ENCODE results near the gene TRAPPC12.
"Not testable (repeated sequence)": the region's sequence is repeated elsewhere in the genome, so short reads cannot be mapped to it uniquely, and the experiment has no call there.

TRAPPC12 gene

GRCh38 chr2:3448441-3448911, 69.0 kb downstream of the TRAPPC12 start:
- H3K14ac ChIP-seq (ENCODE audit: low read length); H3K79me1 ChIP-seq (ENCODE audit: low read depth, low read length); H3K9ac ChIP-seq (ENCODE audit: low read depth, low read length, poor library complexity); H3K23ac ChIP-seq (ENCODE audit: low read depth, low read length, poor library complexity); H3K4me3 ChIP-seq (ENCODE audit: low read length in 2 of 2); H2BK120ac ChIP-seq (ENCODE audit: low read depth, low read length); H3K9me3 ChIP-seq (replicated peaks in 1 of 2; ENCODE audit: control insufficient read depth in 2 of 2, insufficient read depth in 1 of 2, low read depth in 1 of 2, low read length in 2 of 2); H3K27ac ChIP-seq (replicated peaks; ENCODE audit: low read length); DNase-seq (ENCODE audit: low spot score); H2BK15ac ChIP-seq (ENCODE audit: low read length); H3K4ac ChIP-seq (ENCODE audit: low read length); H3K18ac ChIP-seq (ENCODE audit: low read length); H2BK12ac ChIP-seq (ENCODE audit: low read length); H3K27me3 ChIP-seq (ENCODE audit: control insufficient read depth in 3 of 3, insufficient read depth in 3 of 3, low read depth in 1 of 3, low read length in 3 of 3); H4K91ac ChIP-seq (ENCODE audit: low read depth, low read length, poor library complexity); H4K8ac ChIP-seq (ENCODE audit: low read depth, low read length); H3K4me2 ChIP-seq (ENCODE audit: insufficient read depth, low read length, poor library complexity, severe bottlenecking); H2AFZ ChIP-seq (ENCODE audit: low read length); H2BK5ac ChIP-seq (ENCODE audit: low read length); H3K4me1 ChIP-seq (ENCODE audit: control insufficient read depth in 2 of 2, insufficient read depth in 1 of 2, low read depth in 1 of 2, low read length in 2 of 2); H2AK5ac ChIP-seq (ENCODE audit: low read depth, low read length): not testable (repeated sequence)
- WGBS, 2 donors (ENCODE audit: extremely low coverage in 2 of 2, insufficient read length in 2 of 2, insufficient replicate concordance in 1 of 2) = no CpG with 5 or more reads among the region's 35 CpGs
- H3K36me3 ChIP-seq (replicated peaks in 1 of 2; ENCODE audit: control insufficient read depth in 2 of 2, insufficient read depth in 2 of 2, low read length in 2 of 2) = peaks cover 20 to 88% of the 10 kb centered on the region in 2 donors

- H2BK5ac ChIP-seq (ENCODE audit: low read length) = no peak overlapping the region
- H2BK120ac ChIP-seq (ENCODE audit: low read depth, low read length) = no peak overlapping the region
- no peak overlapping the region for H3K9ac ChIP-seq (ENCODE audit: low read depth, low read length, poor library complexity)
- WGBS, 2 donors (ENCODE audit: extremely low coverage in 2 of 2, insufficient read length in 2 of 2, insufficient replicate concordance in 1 of 2) = no CpG with 5 or more reads among the region's 13 CpGs
- H2BK15ac ChIP-seq (ENCODE audit: low read length) = no peak overlapping the region
- no peak overlapping the region for H4K91ac ChIP-seq (ENCODE audit: low read depth, low read length, poor library complexity)
- no peak for DNase-seq (ENCODE audit: low spot score)
- H3K79me1 ChIP-seq (ENCODE audit: low read depth, low read length) = no peaks in the 10 kb centered on the region
- H2AFZ ChIP-seq (ENCODE audit: low read length) = no peak overlapping the region
- H3K18ac ChIP-seq (ENCODE audit: low read length) = no peak overlapping the region
- no peak overlapping the region for H4K8ac ChIP-seq (ENCODE audit: low read depth, low read length)
- H3K23ac ChIP-seq (ENCODE audit: low read depth, low read length, poor library complexity) = no peak overlapping the region
- H3K4ac ChIP-seq (ENCODE audit: low read length) = no peak overlapping the region
- H2BK12ac ChIP-seq (ENCODE audit: low read length) = no peak overlapping the region
- H3K27ac ChIP-seq (replicated peaks; ENCODE audit: low read length) = no peak overlapping the region
- H3K36me3 ChIP-seq (replicated peaks in 1 of 2; ENCODE audit: control insufficient read depth in 2 of 2, insufficient read depth in 2 of 2, low read length in 2 of 2) = peaks cover 14 to 84% of the 10 kb centered on the region in 2 donors
- H3K4me3 ChIP-seq (ENCODE audit: low read length in 2 of 2) = no peak overlapping the region
- peaks cover 0 to 10% of the 10 kb centered on the region in 2 donors for H3K4me1 ChIP-seq (ENCODE audit: control insufficient read depth in 2 of 2, insufficient read depth in 1 of 2, low read depth in 1 of 2, low read length in 2 of 2)
- H3K4me2 ChIP-seq (ENCODE audit: insufficient read depth, low read length, poor library complexity, severe bottlenecking) = no peak overlapping the region
- no peaks in the 10 kb centered on the region for H3K27me3 ChIP-seq (ENCODE audit: control insufficient read depth in 3 of 3, insufficient read depth in 3 of 3, low read depth in 1 of 3, low read length in 3 of 3)
- peaks cover 0 to 4% of the 10 kb centered on the region in 2 donors for H3K9me3 ChIP-seq (replicated peaks in 1 of 2; ENCODE audit: control insufficient read depth in 2 of 2, insufficient read depth in 1 of 2, low read depth in 1 of 2, low read length in 2 of 2)
- no peak overlapping the region for H3K14ac ChIP-seq (ENCODE audit: low read length)
- no peak overlapping the region for H2AK5ac ChIP-seq (ENCODE audit: low read depth, low read length)
Measured at GRCh38 chr2:3449086-3449485, 69.6 kb downstream of the TRAPPC12 start.

GRCh38 chr2:3449936-3450335, 70.4 kb downstream of the TRAPPC12 start:
- no peak overlapping the region for H4K8ac ChIP-seq (ENCODE audit: low read depth, low read length)
- DNase-seq (ENCODE audit: low spot score) = no peak
- WGBS, 2 donors (ENCODE audit: extremely low coverage in 2 of 2, insufficient read length in 2 of 2, insufficient replicate concordance in 1 of 2) = no CpG with 5 or more reads among the region's 11 CpGs

GRCh38 chr2:3450385-3451010, 71.0 kb downstream of the TRAPPC12 start:
- no peak overlapping the region for H3K18ac ChIP-seq (ENCODE audit: low read length)
- peaks cover 14 to 77% of the 10 kb centered on the region in 2 donors for H3K36me3 ChIP-seq (replicated peaks in 1 of 2; ENCODE audit: control insufficient read depth in 2 of 2, insufficient read depth in 2 of 2, low read length in 2 of 2)
- no peak overlapping the region for H3K27ac ChIP-seq (replicated peaks; ENCODE audit: low read length)
- H3K79me1 ChIP-seq (ENCODE audit: low read depth, low read length) = no peaks in the 10 kb centered on the region
- no peak overlapping the region for H3K4ac ChIP-seq (ENCODE audit: low read length)
- no peak overlapping the region for H3K4me2 ChIP-seq (ENCODE audit: insufficient read depth, low read length, poor library complexity, severe bottlenecking)
- no peak overlapping the region for H4K91ac ChIP-seq (ENCODE audit: low read depth, low read length, poor library complexity)
- no peak overlapping the region for H3K4me3 ChIP-seq (ENCODE audit: low read length in 2 of 2)
- H3K27me3 ChIP-seq (ENCODE audit: control insufficient read depth in 3 of 3, insufficient read depth in 3 of 3, low read depth in 1 of 3, low read length in 3 of 3) = no peaks in the 10 kb centered on the region
- H2AFZ ChIP-seq (ENCODE audit: low read length) = no peak overlapping the region
- no peak for DNase-seq (ENCODE audit: low spot score)
- no peak overlapping the region for H4K8ac ChIP-seq (ENCODE audit: low read depth, low read length)
- no peak overlapping the region for H2BK15ac ChIP-seq (ENCODE audit: low read length)
- peaks cover 0 to 10% of the 10 kb centered on the region in 2 donors for H3K4me1 ChIP-seq (ENCODE audit: control insufficient read depth in 2 of 2, insufficient read depth in 1 of 2, low read depth in 1 of 2, low read length in 2 of 2)
- no peak overlapping the region for H3K9ac ChIP-seq (ENCODE audit: low read depth, low read length, poor library complexity)
- H3K9me3 ChIP-seq (replicated peaks in 1 of 2; ENCODE audit: control insufficient read depth in 2 of 2, insufficient read depth in 1 of 2, low read depth in 1 of 2, low read length in 2 of 2) = peaks cover 0 to 6% of the 10 kb centered on the region in 2 donors
- no CpG with 5 or more reads among the region's 16 CpGs for WGBS, 2 donors (ENCODE audit: extremely low coverage in 2 of 2, insufficient read length in 2 of 2, insufficient replicate concordance in 1 of 2)
- no peak overlapping the region for H2BK120ac ChIP-seq (ENCODE audit: low read depth, low read length)
- no peak overlapping the region for H2AK5ac ChIP-seq (ENCODE audit: low read depth, low read length)
- no peak overlapping the region for H3K14ac ChIP-seq (ENCODE audit: low read length)
- H3K23ac ChIP-seq (ENCODE audit: low read depth, low read length, poor library complexity) = no peak overlapping the region
- H2BK12ac ChIP-seq (ENCODE audit: low read length) = no peak overlapping the region
- no peak overlapping the region for H2BK5ac ChIP-seq (ENCODE audit: low read length)

More at GRCh38 chr2:3449936-3450335, 70.4 kb downstream of the TRAPPC12 start:
- no peak overlapping the region for H2AK5ac ChIP-seq (ENCODE audit: low read depth, low read length)
- H3K23ac ChIP-seq (ENCODE audit: low read depth, low read length, poor library complexity) = no peak overlapping the region
- H3K14ac ChIP-seq (ENCODE audit: low read length) = no peak overlapping the region
- H2BK12ac ChIP-seq (ENCODE audit: low read length) = no peak overlapping the region
- peaks cover 0 to 6% of the 10 kb centered on the region in 2 donors for H3K9me3 ChIP-seq (replicated peaks in 1 of 2; ENCODE audit: control insufficient read depth in 2 of 2, insufficient read depth in 1 of 2, low read depth in 1 of 2, low read length in 2 of 2)
- H3K79me1 ChIP-seq (ENCODE audit: low read depth, low read length) = no peaks in the 10 kb centered on the region
- H3K27me3 ChIP-seq (ENCODE audit: control insufficient read depth in 3 of 3, insufficient read depth in 3 of 3, low read depth in 1 of 3, low read length in 3 of 3) = no peaks in the 10 kb centered on the region
- H3K27ac ChIP-seq (replicated peaks; ENCODE audit: low read length) = no peak overlapping the region
- H3K36me3 ChIP-seq (replicated peaks in 1 of 2; ENCODE audit: control insufficient read depth in 2 of 2, insufficient read depth in 2 of 2, low read length in 2 of 2) = peaks cover 14 to 83% of the 10 kb centered on the region in 2 donors
- no peak overlapping the region for H4K91ac ChIP-seq (ENCODE audit: low read depth, low read length, poor library complexity)
- no peak overlapping the region for H2BK120ac ChIP-seq (ENCODE audit: low read depth, low read length)
- H3K4ac ChIP-seq (ENCODE audit: low read length) = no peak overlapping the region
- H3K18ac ChIP-seq (ENCODE audit: low read length) = no peak overlapping the region
- H2BK15ac ChIP-seq (ENCODE audit: low read length) = no peak overlapping the region
- no peak overlapping the region for H2AFZ ChIP-seq (ENCODE audit: low read length)
- H3K9ac ChIP-seq (ENCODE audit: low read depth, low read length, poor library complexity) = no peak overlapping the region
- no peak overlapping the region for H3K4me2 ChIP-seq (ENCODE audit: insufficient read depth, low read length, poor library complexity, severe bottlenecking)
- no peak overlapping the region for H3K4me3 ChIP-seq (ENCODE audit: low read length in 2 of 2)
- peaks cover 0 to 10% of the 10 kb centered on the region in 2 donors for H3K4me1 ChIP-seq (ENCODE audit: control insufficient read depth in 2 of 2, insufficient read depth in 1 of 2, low read depth in 1 of 2, low read length in 2 of 2)
- no peak overlapping the region for H2BK5ac ChIP-seq (ENCODE audit: low read length)

Data from neuronal stem cell (in vitro differentiated cells).